ENCODE results near the gene MICAL3. TPM values are rescaled to one million over a fixed set of nuclear protein-coding genes. Genes with fewer than 3 reads are reported as not detected.
"Not testable (repeated sequence)": the region's sequence is repeated elsewhere in the genome, so short reads cannot be mapped to it uniquely, and the experiment has no call there.

The MICAL3 gene
- total RNA-seq, 1 donor from 2014 or later, result 85.7 TPM

DNA sequence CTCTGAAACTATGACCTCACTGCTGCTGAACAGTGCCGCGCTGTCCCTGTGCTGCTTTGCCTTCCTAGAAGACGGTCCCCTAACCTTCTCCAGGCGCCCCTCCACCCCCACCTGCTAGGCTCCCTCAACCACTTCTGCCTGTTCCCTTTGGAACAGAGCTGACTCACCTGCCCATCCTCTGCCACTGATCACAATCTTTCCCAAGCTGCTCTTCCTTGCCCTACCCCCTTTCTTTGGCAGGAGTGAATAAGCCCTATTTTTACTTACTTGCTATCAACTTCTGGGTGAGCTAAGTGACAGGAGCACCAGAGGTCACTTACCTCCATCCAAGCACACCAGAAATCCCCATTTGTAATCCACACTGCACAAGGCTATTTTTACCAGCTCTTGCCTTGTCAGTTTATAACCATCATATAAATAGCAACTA is 134.1 kb downstream of the MICAL3 start:
- ATAC-seq (peak; percentile 82), DNase-seq (ENCODE audit: missing footprints) (no peak)
- intact Hi-C loops (cut with DNase I), result loop anchor here (1.0 to 2.0 kb wide), 3 partner anchors 33 to 60 kb away; no protein-coding TSS in a partner anchor

DNA sequence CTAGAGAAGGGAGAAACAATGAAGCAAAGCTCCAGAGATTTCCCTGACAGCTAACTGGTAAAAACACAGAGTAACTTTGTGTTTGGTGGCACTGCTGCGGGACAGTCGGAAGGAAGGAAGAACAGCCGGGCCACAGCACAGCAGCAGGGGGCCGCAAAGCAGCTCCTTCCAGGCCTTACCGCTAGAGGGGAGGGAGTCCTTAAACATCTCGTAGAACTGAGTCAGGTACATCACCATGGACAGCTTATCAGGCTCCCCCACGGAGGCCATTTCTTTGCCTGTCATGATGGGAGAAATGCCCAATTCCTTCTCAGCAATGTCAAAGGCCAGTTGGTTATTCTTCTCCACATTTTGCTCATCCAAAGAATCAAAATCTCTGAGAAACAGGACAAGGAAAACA is 135.5 kb downstream of the MICAL3 start:
- ATAC-seq (no peak), DNase-seq (ENCODE audit: missing footprints) (no peak)
- intact Hi-C loops (cut with DNase I), result no loop called here

DNA sequence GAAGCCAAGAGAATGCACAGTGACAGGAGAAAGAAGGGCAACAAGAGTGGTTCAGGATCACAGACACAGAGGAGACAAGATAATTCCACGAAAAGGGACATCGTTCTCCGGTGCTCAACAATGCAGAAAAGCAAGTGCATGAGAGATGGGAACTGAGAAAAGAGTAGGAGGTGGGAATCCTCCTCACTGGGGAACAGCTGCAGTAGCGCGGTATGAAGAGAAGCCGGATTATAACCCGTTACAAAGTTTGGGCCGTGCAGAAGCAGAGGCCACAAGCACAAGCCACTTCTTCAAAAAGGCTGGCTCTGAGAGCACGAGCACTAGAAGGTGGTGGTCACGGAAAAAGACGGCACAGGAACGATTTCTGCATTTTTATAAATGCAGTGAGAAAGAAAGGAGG is 135.9 kb downstream of the MICAL3 start:
- DNase-seq (ENCODE audit: missing footprints) (no peak), ATAC-seq (no peak)
- intact Hi-C loops (cut with DNase I), result no loop called here

DNA sequence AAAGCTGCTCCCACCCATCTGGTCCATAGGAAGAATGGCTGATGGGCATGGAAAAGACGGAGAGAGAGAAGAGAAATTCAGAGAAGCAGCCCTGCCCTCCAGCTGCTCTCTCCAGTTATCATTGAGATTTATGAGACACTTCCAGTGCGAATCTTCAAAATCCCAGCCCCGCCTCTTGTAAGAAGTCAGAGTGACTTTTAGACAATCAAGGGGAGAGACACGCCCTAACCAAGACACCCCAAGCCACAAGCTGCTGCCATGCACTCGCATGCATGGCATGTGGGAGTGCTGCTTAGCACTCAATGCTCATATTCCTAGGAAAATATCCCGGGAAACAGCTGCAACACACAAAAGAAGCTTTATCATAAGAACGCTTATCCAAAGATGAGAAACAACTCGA is 139.5 kb downstream of the MICAL3 start:
- intact Hi-C loops (cut with DNase I), result no loop called here
- DNase-seq (ENCODE audit: missing footprints) (no peak), ATAC-seq (no peak)

DNA sequence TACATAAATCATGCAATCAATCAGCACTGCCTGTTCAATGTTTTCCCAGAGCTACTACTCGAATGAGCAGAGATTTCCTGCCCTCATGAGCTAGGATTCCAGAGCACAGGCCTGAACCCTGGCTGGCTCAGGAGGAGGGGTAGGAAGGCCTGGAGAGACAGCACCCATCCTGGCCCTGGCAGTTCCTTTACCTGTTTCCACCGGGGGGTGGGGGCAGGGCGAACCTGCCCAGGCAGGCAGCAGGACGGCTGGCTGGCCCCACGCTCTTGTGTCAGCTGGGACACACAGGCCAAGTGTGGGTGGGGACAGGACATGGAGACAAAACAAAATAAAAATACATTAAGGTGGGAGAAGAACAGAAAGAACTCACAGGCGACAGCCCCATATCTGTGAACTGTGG is 140.3 kb downstream of the MICAL3 start:
- no peak for DNase-seq (ENCODE audit: missing footprints)
- ATAC-seq, result peak; percentile 26
- intact Hi-C loops (cut with DNase I), result no loop called here

DNA sequence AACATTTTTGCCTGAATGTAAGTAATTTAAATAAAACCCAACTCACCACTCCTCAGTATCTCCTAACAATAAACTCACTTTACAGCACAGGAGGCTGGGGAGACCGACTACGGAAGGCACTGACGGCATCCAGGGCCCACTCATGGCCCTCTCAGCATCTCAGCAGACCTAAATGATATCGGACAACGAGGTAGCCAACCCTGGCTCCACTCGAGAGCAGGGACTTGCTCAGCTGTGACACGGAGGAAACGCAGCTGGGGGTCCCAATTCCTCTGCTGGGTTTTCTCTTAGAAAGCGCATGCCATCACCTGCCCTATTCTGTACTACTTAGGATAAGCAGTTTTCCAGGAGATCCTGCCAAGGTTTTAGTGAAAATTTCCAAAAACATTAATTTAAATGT is 141.0 kb downstream of the MICAL3 start:
- DNase-seq (ENCODE audit: missing footprints) (no peak), ATAC-seq (no peak)
- intact Hi-C loops (cut with DNase I), result no loop called here

DNA sequence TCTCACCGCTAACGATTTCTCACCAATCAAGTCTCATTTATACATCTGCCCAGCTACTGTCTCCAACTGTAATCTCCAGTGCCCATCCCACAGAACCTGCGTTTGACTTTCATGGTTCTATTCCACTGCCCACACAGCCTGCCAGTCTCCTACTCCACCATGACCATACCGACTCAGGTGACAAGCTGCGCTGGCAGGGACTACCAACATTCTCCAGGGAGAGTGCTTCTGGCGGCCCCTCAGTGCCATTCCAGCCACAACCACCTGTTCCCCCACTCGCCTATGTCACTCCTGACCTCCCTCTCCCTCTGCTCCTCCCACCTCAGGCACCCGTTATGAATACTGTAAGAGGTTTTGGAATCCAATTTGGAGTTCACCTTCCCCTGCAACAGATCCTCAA is 141.6 kb downstream of the MICAL3 start:
- intact Hi-C loops (cut with DNase I), result no loop called here
- ATAC-seq (no peak), DNase-seq (ENCODE audit: missing footprints) (no peak)

DNA sequence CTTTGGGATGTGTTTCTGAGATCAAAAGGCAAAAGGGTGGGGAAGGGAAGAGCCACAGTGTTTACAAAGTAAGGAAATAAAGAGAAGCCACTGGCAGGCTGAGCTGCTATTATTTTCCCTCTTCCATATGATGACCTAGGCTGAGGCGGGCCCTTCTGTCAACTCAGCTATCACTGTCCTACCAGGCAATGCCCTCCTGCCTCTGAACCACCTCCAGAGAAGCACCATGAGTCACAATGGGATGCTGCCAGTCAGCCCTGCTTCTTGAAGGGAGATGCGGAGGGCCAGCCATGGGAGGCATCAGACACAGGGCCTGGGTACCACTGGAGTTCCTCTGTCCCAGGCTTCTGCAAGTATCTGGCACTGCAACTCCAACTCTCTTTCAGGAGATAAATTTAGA is 142.2 kb downstream of the MICAL3 start:
- DNase-seq (ENCODE audit: missing footprints) (no peak), ATAC-seq (no peak)
- intact Hi-C loops (cut with DNase I), result no loop called here

DNA sequence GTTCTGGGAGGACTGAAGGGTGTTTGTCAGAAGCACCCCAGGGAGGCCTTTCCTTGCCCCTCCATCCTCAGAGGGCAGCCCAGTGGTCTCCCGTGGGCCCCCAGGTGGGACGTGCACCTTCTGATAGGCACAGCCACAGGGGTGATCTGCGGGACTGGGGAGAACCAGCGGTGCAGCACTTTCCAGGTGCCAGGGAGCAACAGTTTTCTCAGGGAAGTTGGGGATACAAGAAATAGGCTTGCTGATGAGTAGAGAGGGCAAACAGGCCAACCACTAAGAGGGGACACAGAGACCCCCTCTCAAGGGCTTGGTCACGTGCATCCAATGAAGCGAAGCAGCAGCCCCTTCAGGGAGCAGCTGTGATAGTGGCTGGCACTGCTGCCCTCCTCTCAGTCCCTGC is 143.0 kb downstream of the MICAL3 start:
- no peak for DNase-seq (ENCODE audit: missing footprints)
- intact Hi-C loops (cut with DNase I), result no loop called here
- ATAC-seq, result no peak

DNA sequence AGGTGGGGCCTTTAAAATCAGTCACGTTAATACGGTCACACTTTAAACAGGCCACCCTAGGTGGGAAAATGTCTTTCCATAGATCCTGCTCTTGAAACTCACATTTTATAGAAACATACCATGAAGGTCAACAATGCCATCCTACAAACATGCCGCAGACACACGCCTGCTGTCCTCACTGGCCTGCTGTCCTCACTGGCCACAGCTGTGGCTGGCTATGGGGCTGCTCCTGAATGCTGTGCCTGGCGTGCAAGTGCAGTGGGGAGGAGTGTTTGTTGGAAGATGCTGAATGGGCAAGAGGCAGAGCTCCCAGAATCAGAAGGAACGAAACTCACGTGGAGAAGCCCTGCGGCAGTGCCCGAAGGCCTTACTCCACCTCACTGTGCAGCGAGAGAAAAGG is 143.9 kb downstream of the MICAL3 start:
- no peak for DNase-seq (ENCODE audit: missing footprints)
- no peak for ATAC-seq
- intact Hi-C loops (cut with DNase I), result no loop called here

DNA sequence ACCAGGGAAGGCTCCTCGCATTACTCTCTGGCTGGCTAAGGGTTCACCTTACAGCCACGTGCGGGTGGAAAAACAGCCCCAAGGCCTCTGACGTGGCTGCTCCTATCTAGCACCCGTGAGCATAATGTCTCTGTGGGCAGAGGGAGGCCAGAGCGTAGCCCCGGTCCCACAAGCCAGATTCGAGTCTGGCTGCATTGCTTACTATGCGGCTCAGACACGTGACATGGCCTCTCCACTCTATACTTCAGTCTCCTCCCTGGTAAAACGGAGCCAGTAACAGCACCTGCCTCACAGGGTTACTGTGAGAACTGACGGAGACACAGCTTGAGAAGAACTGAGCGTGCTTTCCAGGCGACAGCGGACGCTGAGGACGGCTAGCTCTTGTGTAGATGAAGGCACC is 144.3 kb downstream of the MICAL3 start:
- DNase-seq (ENCODE audit: missing footprints), result no peak
- intact Hi-C loops (cut with DNase I), result no loop called here
- peak; percentile 61 for ATAC-seq

DNA sequence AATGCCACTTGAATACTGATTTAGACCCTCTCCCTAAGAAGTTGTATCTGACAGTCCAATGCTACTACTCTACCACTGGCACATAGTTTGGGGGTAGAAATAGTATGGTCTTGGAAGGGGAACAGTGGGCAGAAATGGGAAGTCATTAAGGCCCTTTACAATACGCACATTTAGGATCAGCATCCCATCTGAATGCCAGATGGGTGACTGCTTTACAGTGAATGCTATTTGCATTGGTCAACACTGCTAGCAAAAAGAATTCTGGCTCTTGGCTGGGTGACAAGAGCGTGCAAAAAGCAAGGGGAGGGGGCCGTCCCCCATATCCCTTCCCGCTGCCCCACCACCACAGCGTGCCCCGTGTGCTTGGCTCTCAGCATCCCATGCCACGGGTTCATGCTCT is 145.4 kb downstream of the MICAL3 start:
- DNase-seq (ENCODE audit: missing footprints) (no peak), ATAC-seq (no peak)
- intact Hi-C loops (cut with DNase I), result no loop called here

DNA sequence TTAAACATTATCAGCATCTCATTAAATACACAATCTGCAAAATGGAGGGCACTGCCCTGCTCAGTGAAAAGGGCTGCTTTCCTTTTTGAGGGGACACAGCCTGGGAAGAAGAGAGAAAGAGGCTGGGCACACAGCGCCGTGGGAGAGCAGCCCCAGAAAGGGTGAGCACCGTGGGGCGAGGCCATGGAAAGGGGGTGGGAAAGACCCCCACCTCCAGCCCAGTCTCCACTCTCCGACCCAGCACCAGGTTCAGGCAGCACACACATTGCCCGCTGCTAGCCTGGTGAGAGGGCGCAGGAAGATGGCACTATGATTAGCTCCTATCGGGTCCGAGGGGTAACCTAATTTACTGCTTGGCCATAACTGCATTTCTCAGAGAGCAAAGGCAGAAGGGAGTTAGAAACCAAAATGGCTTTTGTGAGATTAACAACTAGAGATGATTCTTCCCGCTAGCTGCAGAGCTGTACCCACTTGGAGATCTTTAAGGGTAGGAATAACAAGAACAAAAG is 146.1 kb downstream of the MICAL3 start:
- ATAC-seq (no peak), DNase-seq (ENCODE audit: missing footprints) (no peak)
- intact Hi-C loops (cut with DNase I), result no loop called here

DNA sequence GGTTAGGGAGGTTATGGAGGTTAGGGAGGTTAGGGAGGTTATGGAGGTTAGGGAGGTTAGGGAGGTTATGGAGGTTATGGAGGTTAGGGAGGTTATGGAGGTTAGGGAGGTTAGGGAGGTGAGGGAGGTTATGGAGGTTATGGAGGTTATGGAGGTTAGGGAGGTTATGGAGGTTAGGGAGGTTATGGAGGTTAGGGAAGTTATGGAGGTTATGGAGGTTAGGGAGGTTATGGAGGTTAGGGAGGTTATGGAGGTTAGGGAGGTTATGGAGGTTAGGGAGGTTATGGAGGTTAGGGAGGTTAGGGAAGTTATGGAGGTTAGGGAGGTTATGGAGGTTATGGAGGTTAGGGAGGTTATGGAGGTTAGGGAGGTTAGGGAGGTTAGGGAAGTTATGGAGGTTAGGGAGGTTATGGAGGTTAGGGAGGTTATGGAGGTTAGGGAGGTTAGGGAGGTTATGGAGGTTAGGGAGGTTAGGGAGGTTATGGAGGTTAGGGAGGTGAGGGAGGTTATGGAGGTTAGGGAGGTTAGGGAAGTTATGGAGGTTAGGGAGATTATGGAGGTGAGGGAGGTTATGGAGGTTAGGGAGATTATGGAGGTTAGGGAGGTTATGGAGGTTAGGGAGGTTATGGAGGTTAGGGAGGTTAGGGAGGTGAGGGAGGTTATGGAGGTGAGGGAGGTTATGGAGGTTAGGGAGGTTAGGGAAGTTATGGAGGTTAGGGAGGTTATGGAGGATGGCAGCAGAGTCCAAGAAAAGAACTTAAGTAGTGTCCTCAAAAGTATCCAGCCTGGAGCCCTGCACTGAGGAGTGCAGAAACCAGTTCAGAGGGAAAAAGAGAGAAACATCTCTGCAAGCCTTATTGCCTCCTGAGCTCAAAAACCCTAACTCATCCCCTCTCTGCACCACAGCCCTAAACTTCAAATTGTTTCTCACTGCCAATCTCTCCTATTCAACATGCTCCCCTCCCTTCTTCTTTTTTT is 147.2 kb downstream of the MICAL3 start:
- DNase-seq (ENCODE audit: missing footprints); intact Hi-C loops (cut with DNase I); ATAC-seq: not testable (repeated sequence)

DNA sequence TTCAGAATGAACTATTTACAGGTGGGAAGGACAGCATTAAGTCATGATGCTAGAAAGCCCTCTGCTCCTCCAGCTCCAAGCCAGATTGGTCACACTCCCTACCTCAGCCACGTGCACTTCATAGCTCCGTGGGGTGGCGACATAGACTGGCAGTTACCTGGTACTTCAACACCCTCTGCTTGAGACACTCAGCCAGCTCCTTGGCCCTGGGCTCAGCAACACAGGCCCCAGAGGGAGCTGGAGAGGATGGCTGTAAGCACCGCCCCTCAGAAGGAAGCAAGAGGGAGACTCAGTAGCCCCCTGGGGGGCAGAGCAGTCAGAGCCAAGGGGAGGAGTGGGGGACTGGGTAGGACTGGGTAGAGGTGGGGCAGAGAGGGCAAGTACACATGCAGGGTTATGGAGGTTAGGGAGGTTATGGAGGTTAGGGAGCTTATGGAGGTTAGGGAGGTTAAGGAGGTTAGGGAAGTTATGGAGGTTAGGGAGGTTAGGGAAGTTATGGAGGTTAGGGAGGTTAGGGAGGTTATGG is 148.0 kb downstream of the MICAL3 start:
- DNase-seq (ENCODE audit: missing footprints) (no peak), ATAC-seq (no peak)
- intact Hi-C loops (cut with DNase I), result no loop called here

DNA sequence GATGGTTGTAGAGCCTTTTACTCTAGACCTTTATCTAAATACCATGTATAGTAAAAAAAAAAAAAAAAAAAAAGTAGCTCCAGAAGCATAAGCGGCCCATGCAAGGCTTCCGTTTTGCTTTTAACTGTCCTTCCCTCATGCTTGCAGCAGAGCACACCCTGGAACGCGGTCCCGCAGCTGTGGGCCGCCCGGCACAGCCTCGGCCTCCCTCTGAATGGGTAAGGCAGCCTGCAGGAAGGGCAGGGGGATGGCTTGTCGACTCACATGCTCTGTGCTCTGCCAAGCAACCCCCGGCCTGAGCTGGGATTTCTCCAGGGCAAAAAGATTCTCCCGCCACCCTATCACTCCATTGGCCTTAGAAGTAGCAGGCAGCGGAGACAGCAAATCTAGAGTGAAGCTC is 148.7 kb downstream of the MICAL3 start:
- intact Hi-C loops (cut with DNase I), result no loop called here
- ATAC-seq, result no peak
- DNase-seq (ENCODE audit: missing footprints), result no peak

DNA sequence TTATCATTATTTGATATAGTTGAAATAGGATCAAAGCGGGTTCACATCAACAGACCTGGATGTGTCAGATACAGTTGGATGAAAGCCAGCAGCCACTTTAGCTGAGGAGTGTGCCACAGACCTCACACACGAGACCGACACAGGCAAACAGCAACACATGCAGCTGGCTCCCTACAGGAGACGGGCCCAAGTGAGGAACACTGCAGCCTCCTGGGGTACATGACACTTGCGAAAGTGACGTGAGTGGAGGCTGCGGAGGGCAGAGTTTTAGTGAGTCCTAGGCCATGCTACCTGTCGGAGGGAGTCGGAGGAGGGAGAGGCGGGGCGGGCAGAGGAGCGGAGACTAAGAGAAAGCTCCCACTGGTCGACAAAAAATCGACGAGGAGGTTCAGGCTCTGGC is 149.2 kb downstream of the MICAL3 start:
- ATAC-seq (no peak), DNase-seq (ENCODE audit: missing footprints) (no peak)
- intact Hi-C loops (cut with DNase I), result no loop called here

DNA sequence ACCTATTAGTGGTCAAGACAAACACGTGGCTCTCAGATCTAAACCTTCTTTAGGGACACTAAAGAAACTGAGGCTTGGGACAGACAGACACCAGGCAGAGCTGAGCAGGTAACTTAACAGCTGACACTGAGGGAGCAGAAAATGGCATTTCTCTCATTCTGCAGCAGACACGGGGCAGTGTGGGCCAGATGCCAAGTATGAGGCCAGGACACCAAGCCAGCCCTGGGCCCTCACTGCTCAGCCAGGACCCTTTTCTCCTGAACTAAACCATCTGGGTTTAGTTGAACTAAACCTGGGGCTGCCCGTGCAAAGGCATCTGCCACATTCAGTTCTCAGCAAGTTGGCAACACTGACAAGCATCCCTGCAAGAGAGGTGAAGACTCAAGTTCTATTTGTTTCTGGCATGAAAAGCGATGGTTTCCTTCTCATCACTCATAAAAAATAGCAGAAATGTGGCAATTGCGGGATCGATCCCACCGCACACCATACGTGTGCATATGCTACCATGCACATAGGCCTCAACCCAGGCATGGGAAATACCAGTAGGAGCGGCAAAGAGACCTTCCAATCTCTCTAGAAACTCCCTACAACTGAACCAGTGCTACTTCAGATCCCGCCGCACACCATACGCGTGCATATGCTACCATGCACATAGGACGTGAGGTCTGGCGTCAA is 150.0 kb downstream of the MICAL3 start:
- no peak for ATAC-seq
- DNase-seq (ENCODE audit: missing footprints), result no peak
- intact Hi-C loops (cut with DNase I), result no loop called here

DNA sequence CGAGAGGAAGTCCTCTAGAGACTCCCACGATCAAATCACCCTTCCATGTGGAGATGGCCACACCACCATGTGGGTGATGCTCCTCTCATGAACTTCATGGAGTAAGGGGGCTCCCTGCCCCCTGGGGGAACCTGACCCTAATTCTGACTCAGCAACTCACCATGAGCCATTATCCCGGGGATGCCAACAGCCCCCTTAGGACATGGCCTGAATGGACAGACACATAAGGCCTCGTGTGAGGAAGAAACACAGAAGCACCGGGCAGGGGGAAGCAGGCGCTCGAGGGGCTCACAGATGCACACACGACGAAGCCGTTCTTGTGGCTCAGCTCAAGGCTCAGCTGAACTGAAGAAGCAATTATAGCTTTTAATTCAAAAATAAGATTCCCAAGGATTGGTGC is 150.6 kb downstream of the MICAL3 start:
- ATAC-seq (no peak), DNase-seq (ENCODE audit: missing footprints) (no peak)
- intact Hi-C loops (cut with DNase I), result no loop called here

DNA sequence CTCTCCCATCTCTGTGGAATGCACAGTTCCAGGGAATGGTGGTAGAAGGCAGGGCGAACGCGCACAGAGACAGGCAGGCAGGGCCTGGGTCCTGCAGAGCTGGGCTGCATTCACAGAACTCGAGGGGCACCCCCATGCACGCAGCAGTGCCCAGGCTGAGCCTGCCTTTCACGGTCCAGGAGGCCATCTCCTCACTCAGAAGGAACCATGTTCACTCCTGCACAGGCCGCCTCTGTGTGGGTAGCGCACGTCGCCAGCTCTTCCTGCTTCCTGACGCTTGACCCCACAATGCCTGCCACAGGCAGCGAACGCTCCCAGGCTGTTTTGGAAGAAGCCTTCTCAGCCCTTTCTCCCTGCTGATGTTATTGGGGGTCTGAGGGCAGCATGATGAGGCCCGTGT is 151.2 kb downstream of the MICAL3 start:
- intact Hi-C loops (cut with DNase I), result no loop called here
- ATAC-seq (no peak), DNase-seq (ENCODE audit: missing footprints) (no peak)
